ENCODE measurements around the gene DDX5.
A peak's percentile ranks its signal among the peaks of the same experiment; 100 is the strongest.

Gene DDX5

GRCh38 chr17:64500487-64500859 lies 5.6 kb downstream of the DDX5 start:
- ChIA-PET CTCF (interaction anchor here (13.1 kb wide), 1 partner anchor 79 kb away, joined by 261 read pairs; no protein-coding TSS in a partner anchor), POLR2A (no interaction called here)
- Histone ChIP-seq H3K4me3 (ENCODE audit: control insufficient read depth in 1 of 7, extremely low read depth in 1 of 7, insufficient read depth in 4 of 7, low read depth in 2 of 7, low read length in 6 of 7) (no peak overlapping the region), H3K27ac (ENCODE audit: insufficient read depth in 1 of 2, low read depth in 1 of 2, low read length in 2 of 2, poor library complexity in 1 of 2, severe bottlenecking in 2 of 2) (no peak overlapping the region), H3K9me3 (ENCODE audit: control extremely low read depth in 1 of 5, control insufficient read depth in 4 of 5, insufficient read depth in 2 of 5, low read depth in 1 of 5, low read length in 4 of 5) (no peaks in the 10 kb centered on the region), H3K27me3 (replicated peaks in 2 of 5; ENCODE audit: control insufficient read depth in 4 of 5, insufficient read depth in 5 of 5, low read length in 4 of 5) (no peaks in the 10 kb centered on the region), H3K4me1 (ENCODE audit: control extremely low read depth in 1 of 4, control insufficient read depth in 4 of 4, insufficient read depth in 4 of 4, low read length in 3 of 4) (peaks cover 16 to 60% (median 30%) of the 10 kb centered on the region in 4 experiments), H3K36me3 (ENCODE audit: control insufficient read depth in 4 of 4, insufficient read depth in 4 of 4, low read length in 3 of 4) (peaks cover 29 to 74% (median 60%) of the 10 kb centered on the region in 4 experiments)
- peak in 1 of 3 donors; percentile 10 for DNase-seq
- WGBS (ENCODE audit: insufficient coverage), result 100% methylated on average over 1 of the region's 8 CpGs

- Histone ChIP-seq H3K27me3 (replicated peaks in 2 of 5; ENCODE audit: control insufficient read depth in 4 of 5, insufficient read depth in 5 of 5, low read length in 4 of 5) (no peaks in the 10 kb centered on the region), H3K9me3 (ENCODE audit: control extremely low read depth in 1 of 5, control insufficient read depth in 4 of 5, insufficient read depth in 2 of 5, low read depth in 1 of 5, low read length in 4 of 5) (no peaks in the 10 kb centered on the region), H3K36me3 (ENCODE audit: control insufficient read depth in 4 of 4, insufficient read depth in 4 of 4, low read length in 3 of 4) (peaks cover 29 to 71% (median 58%) of the 10 kb centered on the region in 4 experiments), H3K4me1 (ENCODE audit: control extremely low read depth in 1 of 4, control insufficient read depth in 4 of 4, insufficient read depth in 4 of 4, low read length in 3 of 4) (peaks cover 17 to 65% (median 32%) of the 10 kb centered on the region in 4 experiments), H3K27ac (ENCODE audit: insufficient read depth in 1 of 2, low read depth in 1 of 2, low read length in 2 of 2, poor library complexity in 1 of 2, severe bottlenecking in 2 of 2) (no peak overlapping the region), H3K4me3 (ENCODE audit: control insufficient read depth in 1 of 7, extremely low read depth in 1 of 7, insufficient read depth in 4 of 7, low read depth in 2 of 7, low read length in 6 of 7) (no peak overlapping the region)
- POLR2A ChIA-PET, result interaction anchor here (0.6 kb wide), 1 partner anchor 55 kb away, joined by 3 read pairs; no protein-coding TSS in a partner anchor
- CTCF ChIA-PET, result interaction anchor here (1.6 to 13.1 kb wide), 2 partner anchors 9 to 78 kb away, joined by 4 to 261 read pairs; no protein-coding TSS in a partner anchor
- 100% methylated on average over 2 of the region's 6 CpGs for WGBS (ENCODE audit: insufficient coverage)
- DNase-seq, result peak in 2 of 3 donors; percentile 28 to 29
Observed at GRCh38 chr17:64499805-64500486, 6.1 kb downstream of the DDX5 start.

- no peak overlapping the region for H3K4me3 ChIP-seq (ENCODE audit: control insufficient read depth in 1 of 7, extremely low read depth in 1 of 7, insufficient read depth in 4 of 7, low read depth in 2 of 7, low read length in 6 of 7)
- H3K4me1 ChIP-seq (ENCODE audit: control extremely low read depth in 1 of 4, control insufficient read depth in 4 of 4, insufficient read depth in 4 of 4, low read length in 3 of 4), result peaks cover 10 to 60% (median 32%) of the 10 kb centered on the region in 4 experiments
- peak in 2 of 3 donors; percentile 31 to 35 for DNase-seq
- peaks cover 26 to 57% (median 47%) of the 10 kb centered on the region in 4 experiments for H3K36me3 ChIP-seq (ENCODE audit: control insufficient read depth in 4 of 4, insufficient read depth in 4 of 4, low read length in 3 of 4)
- no peaks in the 10 kb centered on the region for H3K9me3 ChIP-seq (ENCODE audit: control extremely low read depth in 1 of 5, control insufficient read depth in 4 of 5, insufficient read depth in 2 of 5, low read depth in 1 of 5, low read length in 4 of 5)
- ChIA-PET POLR2A (interaction anchor here (0.5 to 5.4 kb wide), 8 partner anchors 8 to 833 kb away, joined by 3 to 55 read pairs (median 4); partner anchors contain the start of genes CEP95, DDX5 and SMURF2), CTCF (interaction anchor here (0.7 to 13.1 kb wide), 4 partner anchors 7 to 77 kb away, joined by 3 to 261 read pairs (median 10); partner anchors contain the start of genes CEP95 and DDX5)
- no peaks in the 10 kb centered on the region for H3K27me3 ChIP-seq (replicated peaks in 2 of 5; ENCODE audit: control insufficient read depth in 4 of 5, insufficient read depth in 5 of 5, low read length in 4 of 5)
- WGBS (ENCODE audit: insufficient coverage), result 100% methylated on average over 3 of the region's 7 CpGs
- peak overlapping the region in 1 of 2 experiments; percentile 95 for H3K27ac ChIP-seq (ENCODE audit: insufficient read depth in 1 of 2, low read depth in 1 of 2, low read length in 2 of 2, poor library complexity in 1 of 2, severe bottlenecking in 2 of 2)
Observed at GRCh38 chr17:64498308-64499203, 7.5 kb downstream of the DDX5 start.

GRCh38 chr17:64497565-64498035 lies 8.5 kb downstream of the DDX5 start:
- Histone ChIP-seq H3K36me3 (ENCODE audit: control insufficient read depth in 4 of 4, insufficient read depth in 4 of 4, low read length in 3 of 4) (peaks cover 22 to 52% (median 42%) of the 10 kb centered on the region in 4 experiments), H3K4me3 (ENCODE audit: control insufficient read depth in 1 of 7, extremely low read depth in 1 of 7, insufficient read depth in 4 of 7, low read depth in 2 of 7, low read length in 6 of 7) (peak overlapping the region in 6 of 7 experiments; percentile 52 to 95 (median 86)), H3K27me3 (replicated peaks in 2 of 5; ENCODE audit: control insufficient read depth in 4 of 5, insufficient read depth in 5 of 5, low read length in 4 of 5) (no peaks in the 10 kb centered on the region), H3K9me3 (ENCODE audit: control extremely low read depth in 1 of 5, control insufficient read depth in 4 of 5, insufficient read depth in 2 of 5, low read depth in 1 of 5, low read length in 4 of 5) (no peaks in the 10 kb centered on the region), H3K27ac (ENCODE audit: insufficient read depth in 1 of 2, low read depth in 1 of 2, low read length in 2 of 2, poor library complexity in 1 of 2, severe bottlenecking in 2 of 2) (peak overlapping the region; percentile 87 to 95), H3K4me1 (ENCODE audit: control extremely low read depth in 1 of 4, control insufficient read depth in 4 of 4, insufficient read depth in 4 of 4, low read length in 3 of 4) (peaks cover 10 to 57% (median 34%) of the 10 kb centered on the region in 4 experiments)
- DNase-seq, result no peak
- 68% methylated on average over 3 of the region's 4 CpGs for WGBS (ENCODE audit: insufficient coverage)
- POLR2A ChIA-PET, result interaction anchor here (0.5 to 5.4 kb wide), 6 partner anchors 9 to 164 kb away, joined by 3 to 55 read pairs (median 4); partner anchors contain the start of genes CEP95, DDX5, MILR1 and SMURF2
- CTCF ChIA-PET, result interaction anchor here (2.7 to 13.1 kb wide), 2 partner anchors 8 to 76 kb away, joined by 15 to 261 read pairs; partner anchors contain the start of genes CEP95 and DDX5

- peak; percentile 96 to 98 (median 96) for DNase-seq
- ChIA-PET CTCF (interaction anchor here (1.2 to 13.1 kb wide), 3 partner anchors 9 to 75 kb away, joined by 3 to 261 read pairs (median 15); partner anchors contain the start of genes CEP95 and DDX5), POLR2A (interaction anchor here (0.5 to 5.4 kb wide), 7 partner anchors 9 to 151 kb away, joined by 3 to 55 read pairs (median 5); partner anchors contain the start of genes CEP95, DDX5 and MILR1)
- WGBS (ENCODE audit: insufficient coverage), result 0% methylated on average over 42 of the region's 50 CpGs
- H3K4me3 ChIP-seq (ENCODE audit: control insufficient read depth in 1 of 7, extremely low read depth in 1 of 7, insufficient read depth in 4 of 7, low read depth in 2 of 7, low read length in 6 of 7), result peak within 1 kb of the TSS; percentile 71 to 95 (median 88)
- peaks cover 21 to 51% (median 39%) of the 10 kb centered on the region in 4 experiments for H3K36me3 ChIP-seq (ENCODE audit: control insufficient read depth in 4 of 4, insufficient read depth in 4 of 4, low read length in 3 of 4)
- H3K27ac ChIP-seq (ENCODE audit: insufficient read depth in 1 of 2, low read depth in 1 of 2, low read length in 2 of 2, poor library complexity in 1 of 2, severe bottlenecking in 2 of 2), result peak within 1 kb of the TSS; percentile 87 to 95
- H3K4me1 ChIP-seq (ENCODE audit: control extremely low read depth in 1 of 4, control insufficient read depth in 4 of 4, insufficient read depth in 4 of 4, low read length in 3 of 4), result peaks cover 10 to 57% (median 34%) of the 10 kb centered on the region in 4 experiments
- no peaks in the 10 kb centered on the region for H3K27me3 ChIP-seq (replicated peaks in 2 of 5; ENCODE audit: control insufficient read depth in 4 of 5, insufficient read depth in 5 of 5, low read length in 4 of 5)
- no peaks in the 10 kb centered on the region for H3K9me3 ChIP-seq (ENCODE audit: control extremely low read depth in 1 of 5, control insufficient read depth in 4 of 5, insufficient read depth in 2 of 5, low read depth in 1 of 5, low read length in 4 of 5)
Observed at GRCh38 chr17:64496786-64497564, 9.1 kb downstream of the DDX5 start, which contains the start of gene POLG2. POLG2 (minus strand) TSS chr17:64497054; CDS start chr17:64496968, 86 bp downstream.

Measured in common myeloid progenitor, CD34-positive (primary cell).